Kidney epithelial cell (primary cell): ENCODE measurements around the gene MAGI1. TPM values are rescaled to one million over a fixed set of nuclear protein-coding genes. Genes with fewer than 3 reads are reported as not detected.
A peak's percentile ranks its signal among the peaks of the same experiment; 100 is the strongest.

Source experiments
- DNase-seq: peaks from one replicate; pipeline ENCODE4 v3.0.0-alpha.2; 2010; ENCODE audit warnings: low read depth
- H3K27me3 ChIP-seq: 2 replicates; pipeline ENCODE4 v1.6.0; 2011; ENCODE audit warnings: low read length; ENCODE audit not compliant: control insufficient read depth, insufficient read depth
- H3K36me3 ChIP-seq: 2 replicates; pipeline ENCODE4 v1.5.1; 2011; ENCODE audit warnings: low read length; ENCODE audit not compliant: control insufficient read depth, insufficient read depth
- H3K4me3 ChIP-seq: 2 replicates; pipeline ENCODE4 v1.5.1; 2011; ENCODE audit warnings: low read depth, mild to moderate bottlenecking, control low read depth, low read length
- CTCF ChIP-seq: IDR thresholded peaks from 2 replicates; pipeline ENCODE4 v1.5.1; 2011; ENCODE audit warnings: mild to moderate bottlenecking, moderate library complexity, low read length, control low read depth, inconsistent platforms; ENCODE audit not compliant: insufficient read depth, poor library complexity, severe bottlenecking
- total RNA-seq: library from RNA; depleted of rRNA; stranded (reverse); fragments of >200 nt; gene quantifications from 2 replicates; pipeline ENCODE4 v1.2.3, GENCODE V29; 2015

The MAGI1 gene
- total RNA-seq, 1 donor from 2014 or later: 15.8 TPM

GRCh38 chr3:65575376-65575840 is 463.3 kb downstream of the MAGI1 start:
- Histone ChIP-seq H3K4me3 (no peak overlapping the region), H3K36me3 (no peaks in the 10 kb centered on the region)
- peak; percentile 19 for DNase-seq

GRCh38 chr3:65573548-65574116 is 465.1 kb downstream of the MAGI1 start:
- no peak for DNase-seq
- no peak for TF ChIP-seq CTCF
- no peaks in the 10 kb centered on the region for H3K36me3 ChIP-seq
- no peaks in the 10 kb centered on the region for H3K27me3 ChIP-seq
- H3K4me3 ChIP-seq: no peak overlapping the region

More at GRCh38 chr3:65575376-65575840, 463.3 kb downstream of the MAGI1 start:
- no peak for TF ChIP-seq CTCF
- H3K27me3 ChIP-seq: no peaks in the 10 kb centered on the region

- Histone ChIP-seq H3K4me3 (no peak overlapping the region), H3K27me3 (no peaks in the 10 kb centered on the region), H3K36me3 (no peaks in the 10 kb centered on the region)
- no peak for DNase-seq
- TF ChIP-seq CTCF: no peak
These were observed 466.4 kb downstream of the MAGI1 start for GRCh38 chr3:65572175-65572777.

GRCh38 chr3:65569845-65570405 is 468.8 kb downstream of the MAGI1 start:
- no peaks in the 10 kb centered on the region for H3K27me3 ChIP-seq
- TF ChIP-seq CTCF: peak; percentile 12
- no peak for DNase-seq
- no peaks in the 10 kb centered on the region for H3K36me3 ChIP-seq
- no peak overlapping the region for H3K4me3 ChIP-seq

- H3K27me3 ChIP-seq: no peaks in the 10 kb centered on the region
- DNase-seq: no peak
- no peak for TF ChIP-seq CTCF
- H3K4me3 ChIP-seq: no peak overlapping the region
- no peaks in the 10 kb centered on the region for H3K36me3 ChIP-seq
These were observed 469.6 kb downstream of the MAGI1 start for GRCh38 chr3:65569129-65569528.
